Stimulated activated CD4-positive, alpha-beta T cell treated with anti-CD3 and anti-CD28 coated beads, TNF-alpha, amount 100 ng/mL, for 1 hour (primary cell): ENCODE data around the gene LAMA5.

Experiments used
- DNase-seq, 3 donors: peaks; one replicate each; pipeline ENCODE4 v3.0.0-alpha.2; 2020; ENCODE audit warnings: low read depth in 3 of 3, low spot score in 1 of 3

The LAMA5 gene

DNA sequence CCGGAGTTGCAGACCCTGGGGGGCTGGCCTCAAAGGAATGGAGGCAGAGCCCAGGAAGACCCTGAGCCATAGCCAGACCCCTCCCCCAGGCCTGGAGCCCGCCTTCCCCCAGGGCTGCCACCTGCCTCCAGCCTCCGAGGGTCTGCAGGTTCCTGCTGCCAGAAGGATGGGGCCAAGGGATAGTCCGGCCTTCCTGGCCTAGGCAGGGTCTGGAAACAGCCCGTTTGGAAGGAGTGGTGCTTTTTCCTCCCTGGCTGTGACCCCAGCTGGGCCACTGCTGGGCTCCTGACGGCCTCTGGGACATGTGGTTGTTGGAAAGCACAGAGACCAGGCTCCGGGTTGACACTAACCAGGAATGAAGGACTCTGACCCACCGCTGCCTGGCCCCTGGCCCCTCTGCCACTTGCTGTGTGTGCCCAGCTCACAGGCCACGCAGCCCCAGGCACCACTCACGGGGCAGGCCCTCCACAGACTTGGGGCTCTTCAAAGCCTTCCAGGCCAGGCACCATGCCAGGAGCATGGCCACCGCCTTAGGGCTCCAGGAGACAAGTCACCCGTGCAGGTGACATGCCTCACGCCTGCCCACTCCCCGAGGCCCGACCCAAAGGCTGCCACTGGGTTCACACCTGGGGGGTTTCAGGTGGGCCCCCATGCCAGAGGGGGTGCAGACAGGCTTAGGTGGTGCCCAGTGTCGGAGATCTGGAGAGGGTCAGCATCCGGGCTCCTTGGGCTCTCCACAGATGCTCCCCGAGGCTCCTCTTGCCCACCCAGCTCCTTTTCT, 3.9 kb upstream of the LAMA5 start:
- no peak for DNase-seq

DNA sequence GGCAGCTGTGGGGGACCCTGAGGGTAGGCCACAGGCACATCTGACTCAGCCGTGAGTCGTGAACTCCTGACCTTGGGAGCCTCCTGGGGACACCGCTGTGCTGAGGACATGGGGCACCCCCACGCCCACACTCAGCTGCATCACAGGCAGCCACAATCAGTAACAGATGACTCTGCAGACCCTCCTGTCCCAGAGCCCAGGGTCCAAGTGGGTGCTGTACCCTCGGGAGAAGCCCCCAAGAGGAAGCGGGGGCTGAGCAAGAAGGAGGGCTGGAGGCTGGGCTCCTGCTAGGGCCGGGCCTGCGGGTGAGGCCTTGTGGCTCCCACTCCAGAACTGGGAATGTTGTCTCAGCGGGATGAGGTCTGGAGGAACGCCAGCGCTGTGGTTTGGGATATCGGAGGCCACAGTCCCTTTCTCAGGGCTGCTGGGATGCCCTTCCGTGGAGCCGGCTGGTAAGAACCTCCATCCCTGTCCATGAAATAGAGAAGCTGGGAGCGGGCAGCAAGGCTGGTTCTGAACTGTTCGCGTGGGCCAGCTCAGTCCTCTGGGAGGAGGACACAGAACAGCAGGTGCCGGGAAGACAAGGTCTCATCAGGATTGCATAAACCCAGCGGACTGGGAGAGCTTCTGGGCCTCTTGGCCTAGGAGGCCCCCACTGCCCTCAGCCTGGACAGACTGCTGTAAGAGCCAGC, 3.1 kb upstream of the LAMA5 start:
- no peak for DNase-seq

DNA sequence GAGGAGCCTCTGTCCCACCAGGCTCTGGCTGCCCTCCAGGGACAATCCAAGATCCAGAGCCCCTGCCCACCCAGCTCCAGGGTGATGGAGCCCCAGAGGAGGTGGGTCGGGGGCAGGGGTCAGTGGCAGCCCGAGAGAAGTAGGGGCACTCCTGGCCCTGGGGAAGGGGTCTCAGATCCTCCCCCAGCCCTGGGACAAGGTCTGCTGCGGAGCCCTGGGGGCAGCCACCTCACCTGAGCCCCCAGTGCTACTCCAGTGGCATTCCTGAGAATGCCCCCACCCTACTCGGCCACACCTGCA, 2.7 kb upstream of the LAMA5 start:
- no peak for DNase-seq

DNA sequence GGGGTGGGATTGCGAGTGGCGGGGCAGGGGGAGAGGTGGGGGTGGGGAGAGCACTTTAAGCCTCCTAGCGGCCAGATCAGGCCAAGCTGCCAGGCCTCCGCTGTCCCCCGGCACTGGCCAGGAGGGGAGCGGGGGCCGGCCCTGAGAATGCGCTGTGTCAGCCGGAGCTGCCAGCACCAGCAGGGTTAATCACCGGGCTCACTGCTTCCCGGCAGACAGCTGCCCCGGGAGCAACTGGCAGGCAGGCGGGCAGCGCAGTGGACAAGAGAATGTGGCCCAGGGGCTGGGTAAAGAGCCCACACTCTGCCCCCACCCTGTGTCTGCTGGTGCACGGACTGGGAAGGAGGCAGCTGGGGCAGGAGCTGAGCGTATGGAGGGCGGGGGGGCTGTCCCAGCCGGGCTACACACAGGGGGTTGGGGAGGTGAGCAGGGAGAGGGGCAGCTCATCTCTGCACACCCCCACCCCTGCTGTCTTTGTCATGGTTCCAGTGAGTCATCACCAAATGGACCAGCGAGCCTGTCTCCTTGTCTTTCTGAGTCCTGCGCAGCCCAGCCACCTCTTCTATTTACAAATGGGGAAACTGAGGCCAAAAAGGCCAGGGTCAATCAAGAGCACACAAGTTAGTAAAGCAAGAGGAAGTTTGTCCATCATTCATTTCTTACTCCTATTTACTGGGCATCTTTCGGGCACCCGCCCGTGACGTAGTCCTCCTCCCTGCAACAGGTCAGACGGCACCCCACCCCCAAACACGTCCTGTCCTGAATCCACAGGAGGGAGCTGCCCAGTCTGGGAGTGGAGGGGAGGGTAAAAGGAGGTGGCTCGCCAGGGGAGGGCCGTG, 2.1 kb upstream of the LAMA5 start:
- no peak for DNase-seq

DNA sequence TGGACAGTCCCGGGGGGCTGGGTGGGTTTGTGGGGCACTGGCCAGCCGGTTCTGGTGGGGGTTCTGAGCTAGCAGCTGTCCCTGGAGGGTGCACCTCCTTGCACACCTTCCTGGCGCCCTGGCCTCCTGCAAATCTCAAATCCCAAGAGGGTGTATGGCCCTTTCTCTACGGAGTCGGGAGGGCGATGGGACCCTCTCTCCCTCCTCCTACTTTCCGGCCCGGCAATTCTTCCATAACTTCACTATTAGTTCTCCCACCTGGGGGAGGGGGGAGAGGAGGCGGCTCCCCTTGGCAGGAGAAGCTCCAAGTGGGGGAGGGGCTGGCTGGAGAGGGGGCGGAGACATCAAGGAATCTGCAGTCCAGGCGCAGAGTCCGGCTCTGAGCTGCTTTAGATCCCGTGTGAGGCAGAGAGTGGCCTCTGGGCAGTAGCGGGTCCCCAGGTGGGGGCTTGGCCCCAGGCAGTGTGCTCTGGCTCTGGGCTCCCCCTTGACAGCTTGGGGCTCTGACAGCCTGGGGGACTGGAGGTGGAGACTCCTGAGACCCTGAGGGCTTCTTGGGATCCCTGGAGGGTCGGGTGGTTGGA, 1.4 kb upstream of the LAMA5 start:
- DNase-seq, result no peak

DNA sequence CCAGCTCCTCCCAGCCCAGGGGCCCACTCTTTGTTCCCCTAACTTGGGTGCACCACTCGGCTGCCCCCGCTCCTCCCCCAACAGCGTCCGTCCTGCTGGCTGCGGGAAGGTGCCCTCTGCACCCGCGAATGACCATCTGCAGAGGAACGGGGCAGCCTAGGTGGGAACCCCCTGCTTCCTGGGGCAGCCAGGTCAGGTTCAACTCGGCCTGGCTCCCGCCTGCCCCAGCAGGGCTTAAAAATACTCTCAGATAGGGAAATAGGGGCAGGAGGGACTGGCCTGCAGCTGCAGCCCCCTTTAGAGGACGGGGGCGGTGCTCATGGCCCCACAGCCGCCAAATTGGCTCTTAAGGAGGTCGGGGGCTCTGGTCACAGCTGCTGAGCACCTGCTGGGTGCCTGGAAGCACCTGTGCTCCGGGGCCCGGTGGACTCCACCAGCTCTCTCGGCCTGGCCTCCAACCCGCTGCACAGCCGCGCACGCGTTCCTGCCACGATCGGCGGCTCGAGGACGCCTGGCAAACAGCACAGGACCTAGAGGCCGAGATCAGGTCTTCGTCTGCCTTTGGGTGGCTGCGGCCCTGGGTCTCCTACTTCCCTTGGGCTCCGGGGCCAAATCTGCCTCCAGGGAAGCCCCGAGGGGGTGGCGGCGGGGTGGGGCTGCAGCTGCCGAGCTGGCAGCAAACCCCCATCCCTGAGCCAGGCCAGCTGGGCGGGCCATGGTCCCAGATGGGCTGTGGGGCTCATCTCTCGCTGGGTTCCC, 700 bp upstream of the LAMA5 start:
- no peak for DNase-seq

DNA sequence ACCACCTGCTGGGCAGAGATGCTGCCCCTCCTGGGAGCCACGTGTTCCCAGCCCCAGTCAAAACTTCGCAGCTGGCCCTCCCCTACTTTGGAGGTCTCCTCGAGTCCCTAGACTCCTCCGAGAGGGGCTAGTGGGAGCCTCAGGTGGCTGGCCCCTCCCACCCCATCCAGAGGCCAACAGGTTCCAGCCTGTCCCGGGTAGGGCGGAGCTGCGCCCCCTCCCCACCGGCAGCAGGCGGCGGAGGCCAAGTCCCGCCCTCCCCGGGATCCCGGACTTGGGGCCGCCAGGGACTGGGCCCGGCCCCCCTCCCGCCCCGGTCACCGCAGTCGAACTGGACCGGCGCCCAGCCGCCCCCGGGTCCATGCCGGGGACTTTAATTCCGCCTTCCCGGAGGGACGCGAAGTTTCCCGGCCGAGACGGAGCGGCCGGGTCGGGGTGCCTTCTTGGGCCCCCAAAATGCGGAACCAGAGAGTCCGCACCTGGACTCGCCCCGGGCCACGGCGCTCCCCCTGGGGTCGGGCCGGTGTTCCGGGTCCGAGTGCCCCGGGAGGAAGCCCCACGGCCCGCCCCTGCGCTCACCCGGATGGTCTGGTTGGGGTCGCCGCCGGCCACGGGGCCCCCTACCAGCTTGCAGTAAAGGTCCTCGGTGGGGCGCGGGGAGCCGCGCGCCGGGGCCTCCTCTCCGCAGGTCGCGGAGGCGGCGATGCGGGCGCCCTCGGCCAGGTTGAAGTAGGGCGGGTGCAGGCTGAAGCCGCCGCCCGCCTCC, 559 bp downstream of the LAMA5 start:
- no peak for DNase-seq

DNA sequence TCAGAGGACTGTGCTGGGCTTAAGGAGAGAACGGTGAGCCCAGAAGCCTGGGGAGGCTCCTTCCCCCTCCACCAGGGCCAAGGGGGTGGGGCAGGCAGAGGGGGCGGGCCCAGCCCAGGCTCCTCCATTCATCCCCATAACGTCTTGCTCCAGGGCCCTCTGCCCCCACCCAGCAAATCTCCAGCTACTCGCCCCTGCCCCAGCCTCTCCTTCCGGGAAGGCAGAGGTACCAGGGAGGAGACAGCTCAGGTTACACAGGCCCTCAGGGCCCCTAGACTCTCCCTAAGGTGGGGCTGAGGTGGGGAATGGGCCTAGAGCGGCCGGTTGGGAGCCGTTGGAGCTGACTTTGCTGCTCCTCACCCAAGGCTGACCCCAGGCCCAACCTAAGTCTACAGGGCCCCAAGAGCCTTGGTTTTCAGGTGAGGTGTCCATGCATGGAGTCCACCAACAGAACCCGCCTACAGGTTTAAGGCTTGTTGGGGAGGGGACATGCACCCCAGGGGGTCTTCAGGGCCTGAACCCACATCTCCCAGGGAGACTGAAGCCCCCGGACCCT, 1.2 kb downstream of the LAMA5 start:
- DNase-seq, result no peak

DNA sequence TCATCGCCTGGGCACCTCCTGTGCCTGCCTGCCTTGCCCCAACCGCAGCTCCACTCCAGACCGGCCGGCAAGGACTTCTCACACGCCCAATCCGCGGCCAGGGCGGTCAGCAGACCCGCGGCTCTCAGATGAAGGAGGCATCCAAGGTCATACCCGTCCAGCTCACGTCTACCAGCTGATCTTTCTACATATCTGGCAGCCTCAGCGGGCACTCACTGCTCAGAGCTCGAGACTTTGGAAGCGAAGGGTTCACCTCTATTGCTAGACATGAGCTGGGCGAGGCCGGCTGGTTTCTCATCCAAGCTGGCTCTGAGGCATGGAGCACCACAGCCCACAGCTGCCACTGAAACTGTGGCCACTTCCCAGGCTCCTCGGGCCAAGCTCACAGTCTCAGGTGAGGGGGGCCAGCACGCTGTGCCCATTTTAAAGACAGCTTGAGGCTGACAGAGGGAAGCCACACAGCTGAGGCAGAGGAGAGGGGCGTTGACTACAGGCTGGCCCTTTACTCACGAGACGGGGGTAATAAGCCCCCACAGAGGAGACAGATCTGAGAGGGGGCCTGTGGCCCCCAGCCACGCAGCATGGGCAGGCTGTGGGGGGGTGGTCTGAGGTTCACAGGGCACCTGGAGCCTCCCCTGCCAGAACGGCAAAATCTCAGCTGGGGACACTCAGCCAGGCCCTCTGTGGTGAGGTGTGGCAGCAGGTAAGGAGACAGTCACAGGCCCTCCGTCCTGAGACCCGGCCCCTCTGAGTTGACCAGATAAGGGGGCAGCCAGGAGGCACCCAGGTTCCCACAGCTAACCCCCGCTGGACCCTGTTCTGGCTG, 2.0 kb downstream of the LAMA5 start:
- DNase-seq, result no peak

DNA sequence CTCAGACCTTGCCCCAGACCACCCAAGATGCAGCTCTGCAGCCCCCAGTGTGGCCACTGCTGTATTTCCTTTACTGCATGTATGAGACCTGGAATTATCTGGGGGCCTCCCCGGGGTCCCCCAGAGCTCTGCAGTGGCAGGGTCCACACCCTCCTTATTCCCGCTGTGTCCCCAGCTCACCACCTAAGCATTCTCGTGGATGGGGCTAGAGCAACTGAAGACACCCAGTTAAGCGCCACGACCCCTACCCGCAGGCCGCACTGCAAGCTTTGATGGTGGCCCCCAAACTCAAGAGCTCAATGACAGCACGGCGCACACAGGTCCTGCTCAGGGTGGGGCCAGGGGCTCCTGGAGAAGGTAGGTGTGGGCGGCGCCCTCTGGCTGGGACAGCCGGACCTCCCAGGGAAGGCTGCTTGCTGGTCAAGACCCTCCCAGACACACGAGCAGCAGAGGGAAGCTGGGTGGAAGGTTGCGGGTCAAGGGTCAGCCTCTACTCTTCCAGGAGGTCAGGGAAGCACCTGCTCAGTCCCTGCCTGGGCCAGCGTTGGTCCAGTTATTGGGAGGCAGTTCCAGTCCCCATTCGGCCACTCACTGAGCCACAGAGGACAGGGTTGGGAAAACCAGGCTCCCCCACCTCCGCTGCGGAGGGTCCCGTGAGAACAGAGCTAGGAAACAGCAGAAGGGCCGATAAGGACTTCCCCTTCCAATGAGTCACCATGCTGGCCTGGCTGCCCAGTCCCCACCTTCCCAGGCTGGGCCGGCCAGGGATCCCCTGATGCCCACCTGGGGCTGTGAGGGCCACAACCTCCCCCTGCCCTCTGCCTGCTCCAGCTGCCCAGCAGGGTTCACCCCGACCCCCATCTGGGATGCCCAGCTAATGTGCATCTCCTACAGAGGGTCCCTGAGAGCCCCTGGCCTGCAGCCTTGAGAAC, 2.9 kb downstream of the LAMA5 start:
- no peak for DNase-seq

DNA sequence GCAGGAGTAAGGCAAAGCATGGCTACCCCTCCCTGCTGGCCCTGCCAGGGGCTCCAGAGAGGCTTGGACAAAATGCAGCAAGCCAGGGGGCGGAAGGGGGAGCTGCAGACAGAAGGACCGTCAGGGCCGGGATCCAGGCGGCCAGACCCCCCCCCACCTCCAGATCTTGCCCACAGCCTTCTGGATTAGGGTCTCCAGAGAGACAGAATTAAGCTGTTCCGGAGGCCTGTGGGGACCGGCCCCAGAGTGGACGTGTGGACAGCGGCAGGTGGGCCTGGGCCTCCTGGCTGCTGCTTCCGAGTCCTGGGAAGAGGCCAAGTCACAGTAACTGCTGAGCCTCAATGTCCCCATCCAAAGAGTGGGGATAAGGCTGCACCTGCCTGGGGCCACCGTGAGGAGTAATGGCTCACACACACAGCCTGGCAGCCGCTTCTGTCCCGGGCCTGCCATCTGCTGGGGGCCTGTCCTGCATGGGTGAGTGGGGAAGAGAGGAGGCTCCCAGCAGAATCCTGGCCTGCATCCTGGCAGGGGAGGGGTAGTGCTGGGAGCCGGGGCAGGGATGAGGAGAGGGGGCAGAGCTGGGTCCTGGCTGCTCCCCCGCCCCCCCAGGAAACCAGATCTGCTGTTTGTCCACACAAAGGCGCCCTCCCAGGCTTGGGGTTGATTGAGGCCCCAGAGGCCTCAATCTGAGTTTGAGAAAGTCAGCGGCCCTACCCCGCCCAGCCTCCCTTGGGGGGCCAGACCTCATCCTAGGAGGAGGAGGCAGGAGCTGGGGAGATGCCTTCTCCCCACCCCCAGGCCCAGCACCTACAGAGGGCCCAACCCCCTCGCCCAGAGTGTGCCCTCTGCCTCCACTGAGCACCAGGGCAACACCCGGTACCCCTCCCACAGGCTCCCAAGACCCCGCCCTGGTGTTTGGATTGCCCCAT, 3.9 kb downstream of the LAMA5 start:
- DNase-seq, result no peak

DNA sequence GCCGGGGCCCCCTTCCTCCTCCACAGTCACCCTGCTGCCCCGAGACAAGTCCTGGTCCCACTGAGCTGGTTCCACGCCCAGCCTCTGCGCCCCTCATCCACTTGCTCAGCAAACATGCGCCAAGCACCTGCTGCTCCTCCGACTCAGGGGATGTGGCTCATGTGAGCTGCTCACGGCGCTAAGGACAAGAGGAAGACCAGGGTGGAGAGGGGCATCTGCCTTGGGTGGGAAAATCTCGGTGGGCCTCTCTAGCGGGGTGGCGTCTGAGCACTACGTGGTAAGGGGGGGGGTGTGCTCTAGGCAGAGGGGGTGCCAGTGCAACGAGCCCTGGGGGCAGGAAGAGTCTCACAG, 4.5 kb downstream of the LAMA5 start:
- no peak for DNase-seq

DNA sequence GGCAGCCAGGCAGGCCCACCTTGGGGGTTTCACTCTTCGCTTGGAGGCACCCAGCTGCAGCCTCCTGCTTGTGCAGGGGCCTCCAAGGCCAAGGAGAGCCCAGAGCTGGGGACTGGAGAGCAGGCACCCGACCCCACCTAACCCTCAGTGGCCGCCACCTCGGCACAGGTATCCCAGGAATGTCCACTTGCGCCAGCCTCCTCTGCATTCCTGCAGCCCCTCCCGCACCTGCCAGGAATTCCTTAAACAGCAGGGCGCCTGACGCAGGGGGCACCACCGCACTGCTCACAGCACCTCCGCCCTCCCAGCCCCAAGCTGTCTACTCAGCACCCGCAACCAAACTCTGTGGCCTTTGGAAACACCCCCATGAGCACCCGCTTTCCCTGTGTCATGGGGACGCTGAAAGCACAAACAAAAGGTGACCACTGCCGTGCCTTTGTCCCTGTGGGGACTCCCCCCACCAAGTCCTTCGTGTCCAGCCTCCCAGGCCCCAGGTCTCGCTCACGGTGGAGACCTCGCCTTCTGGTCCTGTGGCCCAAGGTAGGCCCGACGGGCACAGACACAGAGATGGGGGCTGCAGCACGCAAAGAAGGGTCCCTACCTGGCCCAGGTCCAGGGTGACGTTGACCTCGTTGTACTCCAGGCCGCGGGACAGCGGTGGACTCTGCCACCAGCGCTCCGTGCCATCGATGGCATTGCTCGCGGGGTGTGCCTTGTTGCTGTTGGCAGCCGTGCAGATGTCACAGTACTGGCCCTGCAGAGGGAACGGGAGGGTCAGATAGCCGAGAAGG, 5.1 kb downstream of the LAMA5 start:
- no peak for DNase-seq

DNA sequence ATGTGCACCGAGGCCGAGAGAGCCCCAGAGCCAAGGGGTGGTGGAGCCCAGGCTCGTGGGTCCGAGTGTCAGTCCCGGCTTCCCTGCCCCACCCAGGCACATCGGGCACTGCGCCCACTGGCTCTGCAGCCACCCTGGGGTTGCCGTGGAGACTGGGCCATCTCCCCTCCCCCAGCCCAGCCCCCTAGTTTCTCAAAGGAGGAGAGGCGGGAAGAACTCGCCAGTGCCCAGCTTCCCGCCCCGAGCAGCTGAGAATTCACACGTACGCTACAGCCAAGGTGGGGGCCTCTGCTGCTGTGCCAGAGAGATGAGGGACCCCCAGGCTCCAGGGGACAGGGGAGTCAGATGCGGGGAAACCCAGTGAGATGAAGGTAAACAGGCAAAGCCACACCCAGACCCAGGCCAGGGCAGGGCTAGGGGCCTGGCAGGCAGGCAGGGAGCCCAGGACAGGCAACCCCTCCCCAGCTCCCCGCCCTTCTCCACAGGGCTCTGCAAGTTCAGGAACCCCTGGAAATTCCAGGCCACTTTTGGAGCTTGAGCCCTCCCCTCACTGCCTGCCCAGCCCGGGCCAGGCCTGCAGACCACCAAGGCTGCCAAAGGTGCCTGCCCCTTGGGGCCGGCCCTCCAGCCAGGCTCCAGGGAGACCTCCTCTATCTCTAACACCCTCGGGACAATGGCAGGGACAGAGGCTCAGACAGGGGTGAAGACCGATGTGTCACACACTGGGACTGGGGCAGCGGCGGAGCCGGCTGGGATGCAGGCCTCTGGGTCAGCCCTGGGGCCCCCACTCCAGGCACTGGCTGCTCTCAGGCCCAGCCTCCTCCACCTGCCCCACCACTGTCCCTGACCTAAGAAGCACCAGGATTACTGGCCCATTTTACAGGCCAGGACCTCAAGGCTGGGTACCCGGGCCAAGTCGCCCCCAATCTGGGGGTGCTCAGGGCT, 6.0 kb downstream of the LAMA5 start:
- no peak for DNase-seq

DNA sequence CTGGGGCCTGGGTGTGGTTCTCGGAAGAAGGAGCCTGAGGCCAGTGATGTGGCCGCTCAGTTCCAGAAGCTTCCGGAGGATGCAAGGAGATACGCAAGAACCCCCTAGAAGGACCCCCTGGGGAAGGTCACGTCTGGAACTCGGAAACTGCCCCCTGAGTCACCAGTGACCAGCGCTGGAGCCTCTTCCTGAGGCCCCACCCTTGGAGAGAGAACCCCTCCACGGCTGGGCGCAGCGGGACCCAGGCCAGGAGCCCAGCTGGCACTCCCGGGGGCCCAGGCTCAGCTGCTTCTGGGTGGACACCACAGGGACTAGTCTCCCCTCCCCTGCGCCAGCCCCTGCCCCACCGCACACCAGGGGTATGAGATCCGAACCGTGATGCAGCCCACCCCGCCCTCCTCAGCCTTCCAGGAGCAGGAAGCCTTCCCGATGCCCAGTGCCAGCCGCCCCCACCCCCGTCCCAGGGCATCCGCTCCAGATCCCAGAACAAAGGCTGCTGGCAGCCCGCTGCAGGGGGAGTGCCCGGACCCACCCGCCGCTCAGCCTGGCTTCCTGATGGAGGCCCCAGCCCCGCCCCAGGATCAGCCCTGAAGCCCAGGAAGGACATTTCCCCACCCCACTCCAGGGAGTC, 7.5 kb downstream of the LAMA5 start:
- no peak for DNase-seq
